HepG2 (cell line): ENCODE data around the gene ROMO1. TPM values are rescaled to one million over a fixed set of nuclear protein-coding genes. Genes with fewer than 3 reads are reported as not detected.
A peak's percentile ranks its signal among the peaks of the same experiment; 100 is the strongest.

Experiments
- AKAP8 ChIP-seq: sonication (generic); formaldehyde crosslinking; IDR thresholded peaks from 2 replicates; pipeline ENCODE4 v1.5.1; 2020; ENCODE audit warnings: mild to moderate bottlenecking, missing genetic modification reagents
- ELF4 ChIP-seq: sonication (generic); formaldehyde crosslinking; IDR thresholded peaks from 2 replicates; pipeline ENCODE4 v1.5.0; 2020; ENCODE audit warnings: missing genetic modification reagents, mild to moderate bottlenecking, moderate library complexity, borderline replicate concordance
- ERF ChIP-seq: IDR thresholded peaks from 2 replicates; pipeline ENCODE4 v1.6.1; 2018; ENCODE audit warnings: missing biosample characterization, missing genetic modification reagents
- HNF4G ChIP-seq, 2 experiments: sonication (generic) in 1 of 2; formaldehyde crosslinking in 1 of 2; IDR thresholded peaks; 2 replicates each; pipeline versions ENCODE4 v1.4.0 to v1.6.1; 2011 to 2020; ENCODE audit warnings: borderline replicate concordance in 2 of 2, low read depth in 2 of 2, mild to moderate bottlenecking in 2 of 2, low read length in 1 of 2, missing genetic modification reagents in 1 of 2, moderate library complexity in 1 of 2
- HOXA7 ChIP-seq: sonication (generic); formaldehyde crosslinking; IDR thresholded peaks from 2 replicates; pipeline ENCODE4 v1.8.1; 2022; ENCODE audit warnings: mild to moderate bottlenecking, missing genetic modification reagents, moderate library complexity
- MIXL1 ChIP-seq: IDR thresholded peaks from 2 replicates; pipeline ENCODE4 v1.6.1; 2016
- MTF1 ChIP-seq: sonication (generic); formaldehyde crosslinking; IDR thresholded peaks from 2 replicates; pipeline ENCODE4 v1.5.0; 2020; ENCODE audit warnings: missing genetic modification reagents
- NFYC ChIP-seq: IDR thresholded peaks from 2 replicates; pipeline ENCODE4 v1.6.1; 2016; ENCODE audit warnings: missing genetic modification reagents, missing compliant biosample characterization
- SAFB2 ChIP-seq: sonication (generic); formaldehyde crosslinking; IDR thresholded peaks from 2 replicates; pipeline ENCODE4 v1.5.1; 2020; ENCODE audit warnings: missing genetic modification reagents, low read depth, mild to moderate bottlenecking, borderline replicate concordance
- SP5 ChIP-seq: IDR thresholded peaks from 2 replicates; pipeline ENCODE4 v1.6.1; 2016; ENCODE audit warnings: low read depth, borderline replicate concordance
- STAG1 ChIP-seq: sonication (generic); formaldehyde crosslinking; IDR thresholded peaks from 2 replicates; pipeline ENCODE4 v1.4.0; 2020; ENCODE audit warnings: missing genetic modification reagents
- ZBTB38 ChIP-seq: sonication (generic); formaldehyde crosslinking; IDR thresholded peaks from 2 replicates; pipeline ENCODE4 v1.5.1; 2020; ENCODE audit warnings: mild to moderate bottlenecking, missing genetic modification reagents
- ZNF180 ChIP-seq: sonication (generic); formaldehyde crosslinking; IDR thresholded peaks from 2 replicates; pipeline ENCODE4 v1.4.0; 2020; ENCODE audit warnings: low read depth, missing genetic modification reagents, borderline replicate concordance
- ZNF577 ChIP-seq: sonication (generic); formaldehyde crosslinking; IDR thresholded peaks from 2 replicates; pipeline ENCODE4 v1.4.0; 2020; ENCODE audit warnings: mild to moderate bottlenecking, low read depth, missing genetic modification reagents, borderline replicate concordance
- polyA plus RNA-seq, 8 experiments: library from polyadenylated mRNA; depleted of rRNA in 3 of 8; stranded (reverse) in 7 of 8; unstranded in 1 of 8; fragments of >200 nt; fragmentation: Illumina TruSeq in 4 of 8; extraction: Trizol in 4 of 8; gene quantifications; 2 replicates each; pipeline versions ENCODE4 v1.2.1 to v1.2.3, GENCODE V29; 2011 to 2016; ENCODE audit warnings: low read depth in 4 of 8, missing spikeins in 1 of 8, mixed read lengths in 1 of 8; ENCODE audit not compliant: insufficient read depth in 1 of 8
- total RNA-seq, 5 experiments: library from RNA; depleted of rRNA; stranded (reverse); fragments of >200 nt; fragmentation: Illumina TruSeq; extraction: Trizol; gene quantifications; 2 replicates each; pipeline ENCODE4 v1.2.3, GENCODE V29; 2016; ENCODE audit warnings: low read depth in 1 of 5
- TF ChIP-seq, protein P1 (sequence below): IDR thresholded peaks from 2 replicates; pipeline ENCODE4 v1.6.1; 2016
- TF ChIP-seq, protein P2 (sequence below): sonication (generic); formaldehyde crosslinking; IDR thresholded peaks from 2 replicates; pipeline ENCODE4 v1.4.0; 2020; ENCODE audit warnings: missing genetic modification reagents, borderline replicate concordance
- TF ChIP-seq, protein P3 (sequence below): sonication (generic); formaldehyde crosslinking; IDR thresholded peaks from 2 replicates; pipeline ENCODE4 v1.8.0; 2022; ENCODE audit warnings: missing genetic modification reagents, low read depth, mild to moderate bottlenecking, borderline replicate concordance
- TF ChIP-seq, protein P4 (sequence below): sonication (generic); formaldehyde crosslinking; IDR thresholded peaks from 2 replicates; pipeline ENCODE4 v1.8.1; 2023; ENCODE audit warnings: mild to moderate bottlenecking, missing genetic modification reagents
- TF ChIP-seq, protein P5 (sequence below): sonication (generic); formaldehyde crosslinking; IDR thresholded peaks from 2 replicates; pipeline ENCODE4 v1.5.0; 2020; ENCODE audit warnings: mild to moderate bottlenecking, missing genetic modification reagents, moderate library complexity
- TF ChIP-seq, protein P6 (sequence below): sonication (generic); formaldehyde crosslinking; conservative IDR thresholded peaks from 2 replicates; pipeline ENCODE4 v1.8.0; 2022; ENCODE audit warnings: mild to moderate bottlenecking, moderate library complexity, missing genetic modification reagents

The ROMO1 gene
- total and polyA plus RNA-seq, 2 of the 13 experiments (the other 11 are each of a cell fraction or from before 2014, with no cell fraction given): 636 to 755 TPM

DNA sequence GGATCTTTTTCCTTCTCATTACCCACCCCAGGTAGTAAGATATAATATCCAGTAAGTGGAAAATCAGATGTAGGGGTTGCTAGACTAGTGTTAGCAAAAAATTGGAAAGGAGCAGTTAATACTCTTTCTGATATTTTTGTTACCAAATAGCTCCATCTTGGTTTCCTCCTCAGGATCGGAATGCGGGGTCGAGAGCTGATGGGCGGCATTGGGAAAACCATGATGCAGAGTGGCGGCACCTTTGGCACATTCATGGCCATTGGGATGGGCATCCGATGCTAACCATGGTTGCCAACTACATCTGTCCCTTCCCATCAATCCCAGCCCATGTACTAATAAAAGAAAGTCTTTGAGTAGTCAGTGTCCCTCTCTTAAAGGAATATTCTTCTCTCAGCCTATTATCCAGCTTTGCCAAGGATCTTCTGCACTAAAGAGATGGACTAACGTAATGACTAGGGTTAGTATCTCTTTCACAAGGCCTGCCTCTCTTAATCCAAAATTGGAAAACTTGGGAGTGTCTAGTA, 1.5 kb downstream of the ROMO1 start (continued):
- TF ChIP-seq, protein P1, sequence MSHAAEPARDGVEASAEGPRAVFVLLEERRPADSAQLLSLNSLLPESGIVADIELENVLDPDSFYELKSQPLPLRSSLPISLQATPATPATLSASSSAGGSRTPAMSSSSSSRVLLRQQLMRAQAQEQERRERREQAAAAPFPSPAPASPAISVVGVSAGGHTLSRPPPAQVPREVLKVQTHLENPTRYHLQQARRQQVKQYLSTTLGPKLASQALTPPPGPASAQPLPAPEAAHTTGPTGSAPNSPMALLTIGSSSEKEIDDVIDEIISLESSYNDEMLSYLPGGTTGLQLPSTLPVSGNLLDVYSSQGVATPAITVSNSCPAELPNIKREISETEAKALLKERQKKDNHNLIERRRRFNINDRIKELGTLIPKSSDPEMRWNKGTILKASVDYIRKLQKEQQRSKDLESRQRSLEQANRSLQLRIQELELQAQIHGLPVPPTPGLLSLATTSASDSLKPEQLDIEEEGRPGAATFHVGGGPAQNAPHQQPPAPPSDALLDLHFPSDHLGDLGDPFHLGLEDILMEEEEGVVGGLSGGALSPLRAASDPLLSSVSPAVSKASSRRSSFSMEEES (CRISPR knock-in tag): no peak
- TF ChIP-seq STAG1 (CRISPR knock-in tag): no peak
- TF ChIP-seq, protein P2, sequence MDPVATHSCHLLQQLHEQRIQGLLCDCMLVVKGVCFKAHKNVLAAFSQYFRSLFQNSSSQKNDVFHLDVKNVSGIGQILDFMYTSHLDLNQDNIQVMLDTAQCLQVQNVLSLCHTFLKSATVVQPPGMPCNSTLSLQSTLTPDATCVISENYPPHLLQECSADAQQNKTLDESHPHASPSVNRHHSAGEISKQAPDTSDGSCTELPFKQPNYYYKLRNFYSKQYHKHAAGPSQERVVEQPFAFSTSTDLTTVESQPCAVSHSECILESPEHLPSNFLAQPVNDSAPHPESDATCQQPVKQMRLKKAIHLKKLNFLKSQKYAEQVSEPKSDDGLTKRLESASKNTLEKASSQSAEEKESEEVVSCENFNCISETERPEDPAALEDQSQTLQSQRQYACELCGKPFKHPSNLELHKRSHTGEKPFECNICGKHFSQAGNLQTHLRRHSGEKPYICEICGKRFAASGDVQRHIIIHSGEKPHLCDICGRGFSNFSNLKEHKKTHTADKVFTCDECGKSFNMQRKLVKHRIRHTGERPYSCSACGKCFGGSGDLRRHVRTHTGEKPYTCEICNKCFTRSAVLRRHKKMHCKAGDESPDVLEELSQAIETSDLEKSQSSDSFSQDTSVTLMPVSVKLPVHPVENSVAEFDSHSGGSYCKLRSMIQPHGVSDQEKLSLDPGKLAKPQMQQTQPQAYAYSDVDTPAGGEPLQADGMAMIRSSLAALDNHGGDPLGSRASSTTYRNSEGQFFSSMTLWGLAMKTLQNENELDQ (CRISPR knock-in tag): no peak
- TF ChIP-seq ELF4 (CRISPR knock-in tag): peak; percentile 58; the same call in 1 of the 2 replicates
- no peak for TF ChIP-seq SAFB2 (CRISPR knock-in tag)
- TF ChIP-seq, protein P3, sequence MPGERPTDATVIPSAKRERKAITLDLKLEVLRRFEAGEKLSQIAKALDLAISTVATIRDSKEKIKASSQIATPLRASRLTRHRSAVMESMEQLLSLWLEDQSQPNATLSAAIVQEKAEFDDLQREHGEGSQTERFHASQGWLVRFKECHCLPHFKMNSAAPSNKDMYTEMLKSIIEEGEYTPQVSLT: no peak
- TF ChIP-seq MTF1: no peak
- TF ChIP-seq ERF (CRISPR knock-in tag): peak; percentile 13; the same call in 1 of the 2 replicates
- TF ChIP-seq, protein P4, sequence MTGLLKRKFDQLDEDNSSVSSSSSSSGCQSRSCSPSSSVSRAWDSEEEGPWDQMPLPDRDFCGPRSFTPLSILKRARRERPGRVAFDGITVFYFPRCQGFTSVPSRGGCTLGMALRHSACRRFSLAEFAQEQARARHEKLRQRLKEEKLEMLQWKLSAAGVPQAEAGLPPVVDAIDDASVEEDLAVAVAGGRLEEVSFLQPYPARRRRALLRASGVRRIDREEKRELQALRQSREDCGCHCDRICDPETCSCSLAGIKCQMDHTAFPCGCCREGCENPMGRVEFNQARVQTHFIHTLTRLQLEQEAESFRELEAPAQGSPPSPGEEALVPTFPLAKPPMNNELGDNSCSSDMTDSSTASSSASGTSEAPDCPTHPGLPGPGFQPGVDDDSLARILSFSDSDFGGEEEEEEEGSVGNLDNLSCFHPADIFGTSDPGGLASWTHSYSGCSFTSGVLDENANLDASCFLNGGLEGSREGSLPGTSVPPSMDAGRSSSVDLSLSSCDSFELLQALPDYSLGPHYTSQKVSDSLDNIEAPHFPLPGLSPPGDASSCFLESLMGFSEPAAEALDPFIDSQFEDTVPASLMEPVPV: peak; percentile 57; the same call in 1 of the 2 replicates
- no peak for TF ChIP-seq NFYC
- no peak for TF ChIP-seq ZNF180 (CRISPR knock-in tag)
- TF ChIP-seq MIXL1 (CRISPR knock-in tag): peak; percentile 28
- TF ChIP-seq, protein P5, sequence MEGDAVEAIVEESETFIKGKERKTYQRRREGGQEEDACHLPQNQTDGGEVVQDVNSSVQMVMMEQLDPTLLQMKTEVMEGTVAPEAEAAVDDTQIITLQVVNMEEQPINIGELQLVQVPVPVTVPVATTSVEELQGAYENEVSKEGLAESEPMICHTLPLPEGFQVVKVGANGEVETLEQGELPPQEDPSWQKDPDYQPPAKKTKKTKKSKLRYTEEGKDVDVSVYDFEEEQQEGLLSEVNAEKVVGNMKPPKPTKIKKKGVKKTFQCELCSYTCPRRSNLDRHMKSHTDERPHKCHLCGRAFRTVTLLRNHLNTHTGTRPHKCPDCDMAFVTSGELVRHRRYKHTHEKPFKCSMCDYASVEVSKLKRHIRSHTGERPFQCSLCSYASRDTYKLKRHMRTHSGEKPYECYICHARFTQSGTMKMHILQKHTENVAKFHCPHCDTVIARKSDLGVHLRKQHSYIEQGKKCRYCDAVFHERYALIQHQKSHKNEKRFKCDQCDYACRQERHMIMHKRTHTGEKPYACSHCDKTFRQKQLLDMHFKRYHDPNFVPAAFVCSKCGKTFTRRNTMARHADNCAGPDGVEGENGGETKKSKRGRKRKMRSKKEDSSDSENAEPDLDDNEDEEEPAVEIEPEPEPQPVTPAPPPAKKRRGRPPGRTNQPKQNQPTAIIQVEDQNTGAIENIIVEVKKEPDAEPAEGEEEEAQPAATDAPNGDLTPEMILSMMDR: no peak
- TF ChIP-seq SP5 (CRISPR knock-in tag): no peak
- 0 out of 2 replicates have a peak, but pooled peaks have one; percentile 0 for TF ChIP-seq ZBTB38 (CRISPR knock-in tag)
- no peak for TF ChIP-seq HOXA7
- no peak for TF ChIP-seq ZNF577 (CRISPR knock-in tag)
- TF ChIP-seq AKAP8 (CRISPR knock-in tag): 0 out of 2 replicates have a peak, but pooled peaks have one; percentile 16
- TF ChIP-seq HNF4G (IDR thresholded peaks at IDR 0.05; ENCODE audit: borderline replicate concordance, low read depth, low read length): no peak
- no peak for TF ChIP-seq HNF4G (CRISPR knock-in tag; IDR thresholded peaks at IDR 0.05; ENCODE audit: borderline replicate concordance, low read depth)
- TF ChIP-seq, protein P6, sequence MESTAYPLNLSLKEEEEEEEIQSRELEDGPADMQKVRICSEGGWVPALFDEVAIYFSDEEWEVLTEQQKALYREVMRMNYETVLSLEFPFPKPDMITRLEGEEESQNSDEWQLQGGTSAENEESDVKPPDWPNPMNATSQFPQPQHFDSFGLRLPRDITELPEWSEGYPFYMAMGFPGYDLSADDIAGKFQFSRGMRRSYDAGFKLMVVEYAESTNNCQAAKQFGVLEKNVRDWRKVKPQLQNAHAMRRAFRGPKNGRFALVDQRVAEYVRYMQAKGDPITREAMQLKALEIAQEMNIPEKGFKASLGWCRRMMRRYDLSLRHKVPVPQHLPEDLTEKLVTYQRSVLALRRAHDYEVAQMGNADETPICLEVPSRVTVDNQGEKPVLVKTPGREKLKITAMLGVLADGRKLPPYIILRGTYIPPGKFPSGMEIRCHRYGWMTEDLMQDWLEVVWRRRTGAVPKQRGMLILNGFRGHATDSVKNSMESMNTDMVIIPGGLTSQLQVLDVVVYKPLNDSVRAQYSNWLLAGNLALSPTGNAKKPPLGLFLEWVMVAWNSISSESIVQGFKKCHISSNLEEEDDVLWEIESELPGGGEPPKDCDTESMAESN (CRISPR knock-in tag): no peak
